Umbilical cord (tissue), 2 donors: ENCODE measurements around the gene C11orf65. TPM values are rescaled to one million over a fixed set of nuclear protein-coding genes. Genes with fewer than 3 reads are reported as not detected.

ENCODE experiments used
- DNase-seq: peaks from one replicate; pipeline ENCODE4 v3.0.0-alpha.2; 2015; ENCODE audit warnings: low spot score
- total RNA-seq: library from RNA; depleted of rRNA; stranded (reverse); fragments of >200 nt; gene quantifications from one replicate; pipeline ENCODE4 v1.2.3, GENCODE V29; 2014; ENCODE audit warnings: low replicate concordance; ENCODE audit not compliant: insufficient read depth

The C11orf65 gene
- total RNA-seq, 1 donor from 2014 or later, result 1.2 TPM

- no peak for DNase-seq
Measured at GRCh38 chr11:108369064-108369463, 98.3 kb downstream of the C11orf65 start.

GRCh38 chr11:108368134-108368533 lies 99.2 kb downstream of the C11orf65 start:
- DNase-seq, result no peak

DNA sequence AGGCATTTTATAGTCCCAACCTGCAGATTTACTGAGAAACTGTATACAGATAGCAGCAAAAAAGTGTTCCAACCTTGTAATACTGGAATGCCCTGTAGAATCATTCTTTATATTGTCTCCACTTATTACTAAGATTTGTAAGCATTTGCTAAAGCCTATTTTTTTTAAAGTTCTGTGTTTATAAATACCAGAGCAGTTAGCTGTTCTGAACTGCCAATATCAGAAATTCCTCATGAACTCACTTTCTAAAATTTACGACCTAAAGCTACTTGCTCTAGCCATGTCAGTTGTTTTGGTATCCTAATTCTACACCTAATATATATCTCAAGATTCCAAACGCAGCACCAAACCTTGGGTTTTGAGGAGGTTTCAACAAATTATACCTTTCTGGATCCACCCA lies 103.2 kb downstream of the C11orf65 start:
- DNase-seq, result no peak

- no peak for DNase-seq
Measured at GRCh38 chr11:108351468-108351867, 115.9 kb downstream of the C11orf65 start.

GRCh38 chr11:108346451-108346850 lies 120.9 kb downstream of the C11orf65 start:
- no peak for DNase-seq

GRCh38 chr11:108345767-108346166 lies 121.6 kb downstream of the C11orf65 start:
- no peak for DNase-seq

DNA sequence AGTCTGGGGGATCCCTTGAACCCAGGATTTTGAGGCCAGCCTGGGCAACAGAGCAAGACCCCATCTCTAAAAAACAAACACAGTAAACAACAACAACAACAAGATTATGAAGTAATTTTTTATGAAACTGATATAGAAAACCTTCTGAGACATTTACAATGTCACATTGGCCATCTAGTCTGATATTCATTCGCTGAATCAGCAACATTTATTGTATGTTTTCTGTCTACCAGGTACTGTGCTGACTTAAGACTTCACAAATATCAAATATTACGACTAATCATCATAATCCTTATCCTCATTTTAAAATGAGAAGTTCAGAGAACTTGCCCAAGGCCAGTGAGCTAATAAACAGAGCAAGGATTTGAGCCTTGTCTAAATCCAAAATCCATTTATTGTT lies 123.6 kb downstream of the C11orf65 start:
- DNase-seq, result no peak

DNA sequence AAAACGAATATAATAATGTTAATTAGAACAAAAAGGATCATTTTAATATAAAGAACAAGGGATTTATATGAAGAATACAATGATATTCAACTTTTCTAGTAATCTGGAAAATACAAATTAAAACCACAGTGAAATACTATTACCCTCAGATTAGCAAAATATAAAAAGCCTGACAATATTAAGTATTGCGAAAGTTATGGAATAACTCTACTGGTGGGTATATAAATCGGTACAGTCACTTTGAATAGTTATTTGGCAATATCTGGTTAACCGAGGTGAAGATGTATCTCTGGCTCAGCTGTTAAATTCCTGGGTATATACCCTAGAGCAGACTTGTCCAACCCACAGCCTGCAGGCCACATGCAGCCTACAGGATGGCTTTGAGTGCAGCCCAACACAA lies 125.7 kb downstream of the C11orf65 start:
- no peak for DNase-seq

GRCh38 chr11:108340973-108341372 lies 126.4 kb downstream of the C11orf65 start:
- DNase-seq, result peak; percentile 33

GRCh38 chr11:108338750-108339149 lies 128.6 kb downstream of the C11orf65 start:
- DNase-seq, result no peak

DNA sequence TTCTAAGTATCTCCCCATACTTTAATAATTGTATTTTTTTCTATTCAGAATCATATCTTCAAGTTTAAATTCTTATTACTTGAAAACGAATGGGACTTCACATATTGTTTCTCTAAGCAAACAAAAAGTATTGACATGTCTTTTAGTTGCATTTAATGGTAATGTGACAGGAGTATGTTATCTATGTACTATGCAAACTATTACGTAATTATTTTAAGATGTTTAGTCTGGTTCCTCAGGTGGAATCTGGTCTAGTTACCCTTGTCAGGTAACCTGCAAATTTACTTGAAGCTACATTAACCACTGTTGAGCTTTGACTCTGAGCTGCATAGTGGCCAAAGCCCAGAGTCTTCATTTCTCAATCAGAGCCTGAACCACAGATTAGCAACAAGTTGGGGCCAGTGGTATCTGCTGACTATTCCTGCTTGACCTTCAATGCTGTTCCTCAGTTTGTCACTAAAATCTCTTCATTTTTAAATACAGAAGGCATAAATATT lies 133.9 kb downstream of the C11orf65 start:
- DNase-seq, result no peak

Other genes starting within 250 kb of the C11orf65 start
- 30.1 TPM for gene NPAT, start 244.9 kb downstream of the C11orf65 start, total RNA-seq
- 194 TPM for gene ATM, start 244.5 kb downstream of the C11orf65 start, total RNA-seq
- 42.4 TPM for gene POGLUT3, start 30.9 kb upstream of the C11orf65 start, total RNA-seq
- gene EXPH5, start 126.2 kb upstream of the C11orf65 start, total RNA-seq, result 5.8 TPM
- gene DDX10, start 197.5 kb upstream of the C11orf65 start, total RNA-seq, result 35.9 TPM